Neuronal stem cell (in vitro differentiated cells): Measurements from ENCODE around the gene SCNN1B.
A peak's percentile ranks its signal among the peaks of the same experiment; 100 is the strongest.

Experiments used
- DNase-seq: peaks from one replicate; pipeline ENCODE4 v3.0.0-alpha.2; 2013; ENCODE audit warnings: low spot score
- H2AFZ ChIP-seq: one replicate; pipeline ENCODE4 v1.6.1; 2013; ENCODE audit warnings: mild to moderate bottlenecking, low read length, inconsistent platforms
- H2AK5ac ChIP-seq: 2 replicates; pipeline ENCODE4 v1.6.1; 2013; ENCODE audit warnings: low read depth, mild to moderate bottlenecking, inconsistent platforms, low read length, moderate library complexity, mixed read lengths
- H2BK120ac ChIP-seq: 2 replicates; pipeline ENCODE4 v1.6.1; 2013; ENCODE audit warnings: low read depth, mild to moderate bottlenecking, inconsistent platforms, low read length, moderate library complexity, mixed read lengths
- H2BK12ac ChIP-seq: one replicate; pipeline ENCODE4 v1.6.1; 2013; ENCODE audit warnings: low read length, inconsistent platforms
- H2BK15ac ChIP-seq: 2 replicates; pipeline ENCODE4 v1.6.1; 2013; ENCODE audit warnings: mild to moderate bottlenecking, low read length, inconsistent platforms, mixed read lengths
- H2BK5ac ChIP-seq: one replicate; pipeline ENCODE4 v1.6.1; 2013; ENCODE audit warnings: inconsistent platforms, mild to moderate bottlenecking, low read length, moderate library complexity
- H3K14ac ChIP-seq: one replicate; pipeline ENCODE4 v1.6.1; 2013; ENCODE audit warnings: low read length, inconsistent platforms
- H3K18ac ChIP-seq: 2 replicates; pipeline ENCODE4 v1.6.1; 2013; ENCODE audit warnings: low read length, inconsistent platforms
- H3K23ac ChIP-seq: 2 replicates; pipeline ENCODE4 v1.6.1; 2013; ENCODE audit warnings: low read depth, mild to moderate bottlenecking, mixed read lengths, low read length, inconsistent platforms; ENCODE audit not compliant: poor library complexity
- H3K27ac ChIP-seq: replicated peaks from 3 replicates; pipeline ENCODE4 v1.5.1; 2013; ENCODE audit warnings: low read length, inconsistent platforms
- H3K27me3 ChIP-seq, 3 experiments: 2 replicates each; pipeline ENCODE4 v1.6.1; 2013; ENCODE audit warnings: low read length in 3 of 3, mild to moderate bottlenecking in 2 of 3, inconsistent platforms in 1 of 3, low read depth in 1 of 3, mixed read lengths in 1 of 3, moderate library complexity in 1 of 3; ENCODE audit not compliant: control insufficient read depth in 3 of 3, insufficient read depth in 3 of 3
- H3K36me3 ChIP-seq, 2 donors: replicated peaks in 1 of 2; 2 replicates each; pipeline ENCODE4 v1.6.1; 2013; ENCODE audit warnings: low read length in 2 of 2; ENCODE audit not compliant: control insufficient read depth in 2 of 2, insufficient read depth in 2 of 2
- H3K4ac ChIP-seq: 2 replicates; pipeline ENCODE4 v1.6.1; 2013; ENCODE audit warnings: inconsistent platforms, mild to moderate bottlenecking, low read length, moderate library complexity
- H3K4me1 ChIP-seq, 2 donors: 1 replicate in 1 of 2; 2 replicates in 1 of 2; pipeline ENCODE4 v1.6.1; 2013; ENCODE audit warnings: low read length in 2 of 2, low read depth in 1 of 2; ENCODE audit not compliant: control insufficient read depth in 2 of 2, insufficient read depth in 1 of 2
- H3K4me2 ChIP-seq: one replicate; pipeline ENCODE4 v1.6.1; 2013; ENCODE audit warnings: mild to moderate bottlenecking, low read length, inconsistent platforms; ENCODE audit not compliant: insufficient read depth, poor library complexity, severe bottlenecking
- H3K4me3 ChIP-seq, 2 donors: 2 replicates each; pipeline ENCODE4 v1.5.1; 2013; ENCODE audit warnings: low read length in 2 of 2, mild to moderate bottlenecking in 2 of 2, inconsistent platforms in 1 of 2, moderate library complexity in 1 of 2
- H3K79me1 ChIP-seq: one replicate; pipeline ENCODE4 v1.6.1; 2013; ENCODE audit warnings: low read depth, mild to moderate bottlenecking, inconsistent platforms, low read length, moderate library complexity
- H3K9ac ChIP-seq: one replicate; pipeline ENCODE4 v1.6.1; 2013; ENCODE audit warnings: mild to moderate bottlenecking, low read depth, low read length, inconsistent platforms; ENCODE audit not compliant: poor library complexity
- H3K9me3 ChIP-seq, 2 donors: replicated peaks in 1 of 2; 2 replicates each; pipeline versions ENCODE3 to v1.6.1; 2013; ENCODE audit warnings: low read length in 2 of 2, mild to moderate bottlenecking in 2 of 2, inconsistent platforms in 1 of 2, low read depth in 1 of 2, mixed read lengths in 1 of 2, moderate library complexity in 1 of 2; ENCODE audit not compliant: control insufficient read depth in 2 of 2, insufficient read depth in 1 of 2
- H4K8ac ChIP-seq: one replicate; pipeline ENCODE4 v1.6.1; 2013; ENCODE audit warnings: low read depth, mild to moderate bottlenecking, inconsistent platforms, low read length, moderate library complexity
- H4K91ac ChIP-seq: one replicate; pipeline ENCODE4 v1.6.1; 2013; ENCODE audit warnings: low read length, low read depth, mild to moderate bottlenecking, inconsistent platforms; ENCODE audit not compliant: poor library complexity
- WGBS, 2 donors: extraction: QIAGEN DNeasy Blood & Tissue Kit; methylation state at CpG; one replicate each; pipeline ENCODE4 v1.1.7; 2013; ENCODE audit warnings: missing lambda C conversion rate in 2 of 2, mixed read lengths in 1 of 2; ENCODE audit not compliant: insufficient read length in 2 of 2, insufficient replicate concordance in 1 of 2; ENCODE audit errors: extremely low coverage in 2 of 2; 5-methylcytosine and 5-hydroxymethylcytosine counted together

Gene SCNN1B

GRCh38 chr16:23316634-23317265 is 14.6 kb downstream of the SCNN1B start:
- no peak overlapping the region for H3K9ac ChIP-seq
- H2AK5ac ChIP-seq = no peak overlapping the region
- H3K27ac ChIP-seq = no peak overlapping the region
- no peaks in the 10 kb centered on the region for H3K27me3 ChIP-seq
- no peak overlapping the region for H3K4ac ChIP-seq
- no peak overlapping the region for H4K8ac ChIP-seq
- H3K4me2 ChIP-seq = no peak overlapping the region
- H3K18ac ChIP-seq = no peak overlapping the region
- H3K36me3 ChIP-seq = no peaks in the 10 kb centered on the region
- H3K79me1 ChIP-seq = no peaks in the 10 kb centered on the region
- no peak overlapping the region for H3K23ac ChIP-seq
- H3K4me1 ChIP-seq = no peaks in the 10 kb centered on the region
- H4K91ac ChIP-seq = no peak overlapping the region
- H3K9me3 ChIP-seq = no peaks in the 10 kb centered on the region
- H2BK5ac ChIP-seq = no peak overlapping the region
- H3K4me3 ChIP-seq = peak overlapping the region in 1 of 2 donors; percentile 58
- H2BK120ac ChIP-seq = no peak overlapping the region
- no peak overlapping the region for H3K14ac ChIP-seq
- no peak for DNase-seq
- no peak overlapping the region for H2AFZ ChIP-seq
- no peak overlapping the region for H2BK15ac ChIP-seq
- no peak overlapping the region for H2BK12ac ChIP-seq
- no CpG with 5 or more reads among the region's 2 CpGs for WGBS, 2 donors

GRCh38 chr16:23317266-23317661 is 15.2 kb downstream of the SCNN1B start:
- no peak overlapping the region for H3K23ac ChIP-seq
- H3K4me1 ChIP-seq = no peaks in the 10 kb centered on the region
- WGBS, 2 donors = no CpG with 5 or more reads among the region's 8 CpGs
- H3K9ac ChIP-seq = no peak overlapping the region
- no peak overlapping the region for H2AK5ac ChIP-seq
- no peak overlapping the region for H3K18ac ChIP-seq
- no peaks in the 10 kb centered on the region for H3K27me3 ChIP-seq
- no peak overlapping the region for H3K27ac ChIP-seq
- no peak overlapping the region for H2AFZ ChIP-seq
- no peaks in the 10 kb centered on the region for H3K9me3 ChIP-seq
- H3K14ac ChIP-seq = no peak overlapping the region
- H3K79me1 ChIP-seq = no peaks in the 10 kb centered on the region
- no peak overlapping the region for H2BK12ac ChIP-seq
- H3K4ac ChIP-seq = no peak overlapping the region
- no peak overlapping the region for H2BK15ac ChIP-seq
- no peak overlapping the region for H2BK5ac ChIP-seq
- no peak for DNase-seq
- H2BK120ac ChIP-seq = no peak overlapping the region
- no peak overlapping the region for H3K4me3 ChIP-seq
- no peak overlapping the region for H3K4me2 ChIP-seq
- no peak overlapping the region for H4K8ac ChIP-seq
- H4K91ac ChIP-seq = no peak overlapping the region
- no peaks in the 10 kb centered on the region for H3K36me3 ChIP-seq

GRCh38 chr16:23317751-23318150 is 15.6 kb downstream of the SCNN1B start:
- H3K9me3 ChIP-seq = no peaks in the 10 kb centered on the region
- H4K8ac ChIP-seq = no peak overlapping the region
- H3K27me3 ChIP-seq = no peaks in the 10 kb centered on the region
- no peak overlapping the region for H3K4me2 ChIP-seq
- H3K9ac ChIP-seq = no peak overlapping the region
- no peak overlapping the region for H2AFZ ChIP-seq
- no CpG with 5 or more reads among the region's 2 CpGs for WGBS, 2 donors
- no peak overlapping the region for H3K4me3 ChIP-seq
- no peak for DNase-seq
- H3K79me1 ChIP-seq = no peaks in the 10 kb centered on the region
- H3K27ac ChIP-seq = no peak overlapping the region
- H3K14ac ChIP-seq = no peak overlapping the region
- no peak overlapping the region for H2BK12ac ChIP-seq
- H3K4me1 ChIP-seq = no peaks in the 10 kb centered on the region
- no peak overlapping the region for H2BK5ac ChIP-seq
- no peak overlapping the region for H2AK5ac ChIP-seq
- H3K36me3 ChIP-seq = no peaks in the 10 kb centered on the region
- H4K91ac ChIP-seq = no peak overlapping the region
- no peak overlapping the region for H3K23ac ChIP-seq
- no peak overlapping the region for H2BK120ac ChIP-seq
- no peak overlapping the region for H3K18ac ChIP-seq
- no peak overlapping the region for H2BK15ac ChIP-seq
- H3K4ac ChIP-seq = no peak overlapping the region

- no peak overlapping the region for H3K9ac ChIP-seq
- no peaks in the 10 kb centered on the region for H3K4me1 ChIP-seq
- no peak overlapping the region for H2BK120ac ChIP-seq
- no peak overlapping the region for H2AFZ ChIP-seq
- no peak overlapping the region for H3K14ac ChIP-seq
- H3K27ac ChIP-seq = no peak overlapping the region
- no peak overlapping the region for H4K91ac ChIP-seq
- no peak overlapping the region for H4K8ac ChIP-seq
- H3K4me2 ChIP-seq = no peak overlapping the region
- no peak overlapping the region for H3K23ac ChIP-seq
- no peak overlapping the region for H2BK5ac ChIP-seq
- H2AK5ac ChIP-seq = no peak overlapping the region
- H3K9me3 ChIP-seq = no peaks in the 10 kb centered on the region
- no peak overlapping the region for H3K18ac ChIP-seq
- whole genome bisulfite sequencing, 2 donors = no CpG with 5 or more reads among the region's 2 CpGs
- no peak overlapping the region for H2BK12ac ChIP-seq
- H3K79me1 ChIP-seq = no peaks in the 10 kb centered on the region
- no peak overlapping the region for H2BK15ac ChIP-seq
- no peaks in the 10 kb centered on the region for H3K27me3 ChIP-seq
- no peak overlapping the region for H3K4ac ChIP-seq
- H3K4me3 ChIP-seq = no peak overlapping the region
- DNase-seq = no peak
- H3K36me3 ChIP-seq = no peaks in the 10 kb centered on the region
These were observed 16.5 kb downstream of the SCNN1B start for GRCh38 chr16:23318639-23319038.
